GM18867 (cell line): ENCODE measurements around the gene PSMD7.

ENCODE experiments used
- ATAC-seq: cut with Tn5 transposase; IDR thresholded peaks from one replicate; pipeline ENCODE4 v1.9.1; 2021; ENCODE audit warnings: mild to moderate bottlenecking, moderate library complexity; ENCODE audit not compliant: unreplicated experiment

Gene PSMD7

DNA sequence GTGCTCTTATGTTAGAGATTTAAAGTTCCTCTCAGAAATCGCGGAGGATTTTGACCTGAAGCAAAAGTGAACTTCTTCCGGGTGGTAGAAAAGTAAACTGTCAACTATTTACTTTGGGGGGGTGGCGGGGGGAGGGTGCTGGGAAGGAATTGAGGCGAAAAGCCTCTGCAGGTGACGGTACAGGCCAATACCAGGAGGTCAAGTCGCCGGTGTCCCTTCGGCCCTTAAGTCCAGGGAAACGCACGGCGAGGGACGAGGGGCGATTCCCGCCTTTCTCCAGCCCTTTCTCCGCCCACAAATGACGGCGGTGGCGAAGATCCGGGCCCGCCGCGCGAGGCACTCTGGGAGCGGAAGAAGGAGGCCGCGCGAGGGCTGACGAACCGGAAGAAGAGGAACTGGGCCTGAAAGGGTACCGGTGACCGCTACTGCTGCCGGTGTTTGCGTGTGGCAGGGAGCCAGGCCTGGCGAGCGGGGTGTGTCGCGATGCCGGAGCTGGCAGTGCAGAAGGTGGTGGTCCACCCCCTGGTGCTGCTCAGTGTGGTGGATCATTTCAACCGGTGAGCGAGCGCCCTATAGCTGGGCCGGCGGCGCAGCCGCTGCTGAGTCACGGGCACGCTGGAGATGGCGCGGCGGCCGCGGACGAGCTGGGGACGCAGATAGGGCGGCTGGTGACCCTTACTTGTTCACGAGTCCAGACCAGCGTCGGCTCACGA, at the start of gene PSMD7:
Gene PSMD7 (plus strand): TSS at position 383 of the 713 bp plus-strand sequence. CDS start 101 bp downstream, at position 484.
- ATAC-seq, result peak; percentile 93

DNA sequence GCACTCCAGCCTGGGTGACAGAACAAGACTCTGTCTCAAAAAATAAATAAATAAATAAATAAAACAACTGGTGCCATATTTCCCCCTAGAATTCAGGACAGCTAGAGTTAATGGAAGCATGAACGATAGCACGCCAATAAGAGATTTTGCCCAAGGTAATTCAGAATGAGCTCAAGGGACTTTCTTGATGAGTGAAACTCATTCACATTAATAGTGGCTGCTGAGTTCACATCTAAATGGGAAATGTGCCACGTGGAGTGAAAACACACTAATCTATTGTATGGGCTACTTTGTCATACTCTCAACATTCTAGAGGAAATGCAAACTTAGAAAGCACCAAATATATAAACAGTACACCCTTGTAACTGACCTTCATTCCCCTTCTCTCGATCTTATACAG, 47.4 kb upstream of the PSMD7 start:
- no peak for ATAC-seq

DNA sequence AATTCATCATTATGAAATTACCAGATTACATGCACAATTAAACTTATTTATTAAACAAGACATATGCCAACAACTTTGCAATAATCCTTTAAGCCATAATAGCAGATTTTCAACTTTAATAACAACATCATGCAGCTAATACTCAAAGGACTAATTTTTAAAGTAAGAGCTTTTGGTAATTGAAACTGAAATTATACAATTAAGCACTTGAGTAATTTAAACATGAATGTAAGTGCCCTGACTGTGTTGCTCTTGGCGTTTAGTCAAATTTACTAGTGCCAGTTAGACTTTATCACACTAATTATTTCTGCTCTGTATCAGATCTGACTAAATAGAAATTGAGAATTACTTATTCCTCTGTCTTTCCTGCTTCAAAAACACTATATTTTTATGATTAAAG, 46.8 kb upstream of the PSMD7 start:
- no peak for ATAC-seq

DNA sequence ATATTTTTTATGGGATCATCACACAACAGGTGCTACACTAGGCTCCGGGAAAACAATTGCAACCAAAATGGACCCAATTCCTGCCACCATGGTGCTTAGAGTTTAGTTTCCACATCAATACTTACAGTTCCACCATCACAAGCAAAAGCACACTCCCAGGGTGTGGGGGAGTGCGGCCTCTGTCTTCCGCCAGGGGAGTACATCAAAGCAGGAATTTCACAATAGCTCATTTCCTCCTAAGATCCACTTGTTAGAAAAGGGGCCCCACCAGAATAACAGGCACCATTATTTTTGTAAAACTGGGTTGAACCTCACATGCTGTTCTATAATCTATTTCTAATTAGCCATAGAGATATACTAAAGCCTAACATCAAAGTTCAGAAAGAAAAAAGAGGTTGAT, 44.3 kb upstream of the PSMD7 start:
- no peak for ATAC-seq

DNA sequence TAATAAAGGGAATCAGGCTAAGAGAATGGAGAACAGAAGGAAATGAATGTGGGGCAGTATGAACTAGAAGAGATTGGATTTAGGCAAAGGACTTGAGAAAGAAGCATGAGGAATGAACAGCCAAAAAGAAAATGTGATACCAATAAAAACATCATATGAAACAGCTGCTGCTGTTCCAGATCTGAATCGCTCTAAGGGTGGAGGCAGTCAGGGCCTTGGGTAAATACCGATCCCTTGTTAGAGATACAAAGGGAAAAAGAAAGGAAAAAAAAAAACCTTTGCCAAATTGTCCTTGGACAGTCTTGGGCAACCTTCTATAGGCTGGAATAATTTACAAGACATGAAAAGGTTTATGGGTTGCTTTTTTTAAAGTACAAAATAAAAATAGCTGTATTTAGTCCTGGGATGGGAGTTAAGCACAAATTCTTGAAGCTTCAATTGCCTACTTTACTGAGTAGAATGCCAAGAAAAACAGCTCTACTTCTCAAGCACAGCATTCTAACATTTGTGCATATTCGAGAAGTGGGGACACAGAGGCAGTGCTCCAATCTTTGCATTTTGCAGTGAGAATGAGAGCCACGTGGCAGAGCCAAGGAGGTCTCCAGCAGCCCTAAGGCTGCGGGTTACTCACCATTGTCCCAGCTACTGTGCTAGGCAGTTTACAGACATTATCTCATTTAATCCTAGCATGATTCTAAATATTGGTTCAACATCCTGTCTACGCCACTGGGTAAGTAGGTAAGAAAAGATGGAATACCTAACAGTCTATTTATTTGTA, 43.3 kb upstream of the PSMD7 start:
- ATAC-seq, result no peak

DNA sequence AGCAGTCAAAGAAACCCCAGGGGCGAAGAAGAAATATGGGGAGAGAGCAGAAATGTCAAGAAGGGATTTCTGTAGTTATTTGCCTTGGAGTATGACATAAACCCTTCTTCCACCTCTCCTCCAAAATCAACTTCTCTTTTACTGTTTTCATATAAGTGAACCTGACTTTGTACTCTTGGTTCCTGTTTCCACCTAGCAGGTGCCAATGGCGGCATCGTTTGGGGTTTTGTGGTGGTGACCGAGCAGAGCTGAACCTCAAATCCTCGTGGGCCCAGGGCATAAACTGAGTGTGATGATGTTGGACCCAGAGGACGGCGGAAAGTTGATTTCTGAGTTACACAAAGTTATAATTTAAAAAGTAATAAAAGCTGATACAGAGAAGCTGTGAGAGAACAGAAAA, 39.6 kb upstream of the PSMD7 start:
- peak; percentile 86 for ATAC-seq

DNA sequence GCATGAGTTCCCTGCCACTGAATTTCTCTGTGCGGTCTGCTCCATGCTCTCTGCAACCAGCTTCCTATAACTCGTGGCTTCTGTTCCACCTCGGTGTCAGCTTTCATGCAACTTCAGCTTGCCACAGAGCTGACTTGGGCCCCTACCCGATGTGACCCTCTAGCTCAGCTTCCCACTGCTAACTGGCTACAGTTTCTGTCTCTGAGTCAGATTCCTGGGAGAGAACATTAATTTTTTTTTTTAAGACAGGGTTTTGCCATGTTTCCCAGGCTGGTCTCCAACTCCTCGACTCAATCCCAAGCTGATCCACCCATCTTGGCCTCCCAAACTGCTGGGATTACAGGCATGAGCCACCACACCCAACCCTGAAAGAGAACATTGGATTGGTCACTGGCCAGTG, 35.5 kb upstream of the PSMD7 start:
- ATAC-seq, result no peak

DNA sequence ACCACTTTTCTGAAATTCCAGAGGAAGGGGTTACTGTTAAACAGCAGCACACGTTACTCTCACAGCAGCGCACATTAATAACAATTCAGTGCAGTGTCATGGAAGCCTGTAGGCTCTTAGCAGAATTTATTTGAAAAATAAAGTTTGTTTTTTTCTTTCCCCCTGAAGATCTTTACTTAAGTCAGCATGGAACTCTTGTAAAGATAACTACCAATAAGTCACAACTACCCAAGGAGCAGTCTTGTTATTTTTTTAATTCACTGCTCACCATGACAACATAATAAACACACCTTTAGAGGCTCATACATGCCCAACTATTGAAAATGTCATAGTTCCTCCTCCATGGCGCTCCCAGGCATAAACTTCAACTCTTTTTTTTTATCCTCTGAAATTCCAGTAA, 31.8 kb upstream of the PSMD7 start:
- ATAC-seq, result no peak

DNA sequence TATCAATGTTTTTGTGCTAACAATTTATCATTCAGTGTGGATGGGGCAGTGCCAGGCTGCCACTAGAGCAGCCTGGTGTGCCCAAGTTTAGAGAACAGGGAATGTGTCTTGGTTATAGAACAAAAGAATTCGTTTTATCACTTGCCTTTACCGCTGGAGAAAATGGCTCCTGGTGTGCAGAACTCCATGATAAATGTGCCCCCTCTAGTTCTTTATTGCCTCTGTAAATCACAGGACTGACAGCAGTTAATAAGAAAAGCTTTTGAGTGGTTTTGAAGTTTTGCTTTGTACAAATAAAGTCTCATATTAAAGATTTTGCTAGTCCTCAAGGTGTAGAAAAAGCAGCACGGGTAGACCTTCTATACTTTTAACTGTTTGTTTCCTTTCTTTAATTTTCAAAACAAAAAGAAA, 28.2 kb upstream of the PSMD7 start:
- ATAC-seq, result no peak

DNA sequence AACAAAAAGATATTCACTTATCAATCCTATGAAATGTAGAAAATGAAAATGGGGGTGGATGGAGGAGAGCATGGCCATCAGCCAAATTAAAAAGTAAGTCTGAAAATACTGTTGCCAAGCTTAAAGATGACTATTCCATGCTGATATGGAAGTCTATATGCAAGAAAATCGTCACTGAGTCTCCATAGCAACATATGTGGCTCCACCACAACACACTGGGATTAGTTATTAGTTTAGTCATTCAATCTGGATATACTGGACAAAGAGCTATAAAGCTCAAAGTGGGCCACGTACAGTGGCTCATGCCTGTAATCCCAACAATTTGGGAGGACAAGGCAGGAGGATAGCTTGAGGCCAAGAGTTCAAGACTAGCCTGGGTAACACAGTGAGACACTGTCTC, 24.7 kb upstream of the PSMD7 start:
- ATAC-seq, result no peak

DNA sequence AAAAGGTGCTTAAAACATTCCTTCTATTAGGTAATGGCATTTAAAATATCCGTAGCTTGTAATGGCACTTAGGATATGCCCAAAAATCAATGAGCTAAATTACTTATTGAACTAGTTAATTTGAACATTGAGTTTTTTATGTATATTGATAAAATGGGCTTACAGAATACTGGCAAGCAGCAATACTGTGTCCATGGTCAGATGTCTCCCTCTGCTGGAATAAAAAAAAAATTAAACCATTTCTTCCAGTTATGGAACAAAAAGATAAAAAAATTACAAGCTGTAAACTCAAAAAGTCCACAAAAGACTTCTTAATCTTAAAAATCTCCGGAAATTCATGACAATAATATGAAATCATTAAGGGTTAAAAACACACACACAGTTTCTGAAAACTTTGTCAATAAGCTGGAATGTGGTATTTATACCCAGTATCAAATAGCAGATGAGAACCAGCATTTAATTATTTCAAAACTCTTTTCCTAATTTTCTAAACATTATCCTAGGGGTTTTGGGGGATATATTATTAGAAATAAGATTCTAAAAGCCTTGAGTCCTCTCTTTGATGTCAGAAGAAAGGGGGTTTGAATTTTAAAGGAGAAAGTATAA, 21.5 kb upstream of the PSMD7 start:
- no peak for ATAC-seq

DNA sequence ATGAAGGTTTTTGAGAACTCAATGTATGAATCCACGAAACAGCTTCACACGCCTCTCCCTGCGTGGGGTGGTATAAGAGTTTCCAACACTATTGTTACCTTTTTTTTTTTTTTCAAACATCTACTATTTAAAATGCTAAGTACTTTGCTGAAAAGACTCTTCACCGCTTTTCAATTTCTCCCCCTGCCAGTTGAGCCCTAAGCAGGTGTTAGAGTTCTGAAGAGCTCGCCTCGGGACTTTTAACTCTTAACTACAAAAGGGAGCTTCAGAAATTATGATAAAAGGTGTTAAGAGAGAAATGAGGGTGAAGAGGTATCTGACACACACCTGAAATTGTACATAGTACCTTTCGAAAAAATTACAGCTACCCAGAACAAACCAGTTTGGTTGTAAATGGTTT, 20.9 kb upstream of the PSMD7 start:
- ATAC-seq, result no peak

DNA sequence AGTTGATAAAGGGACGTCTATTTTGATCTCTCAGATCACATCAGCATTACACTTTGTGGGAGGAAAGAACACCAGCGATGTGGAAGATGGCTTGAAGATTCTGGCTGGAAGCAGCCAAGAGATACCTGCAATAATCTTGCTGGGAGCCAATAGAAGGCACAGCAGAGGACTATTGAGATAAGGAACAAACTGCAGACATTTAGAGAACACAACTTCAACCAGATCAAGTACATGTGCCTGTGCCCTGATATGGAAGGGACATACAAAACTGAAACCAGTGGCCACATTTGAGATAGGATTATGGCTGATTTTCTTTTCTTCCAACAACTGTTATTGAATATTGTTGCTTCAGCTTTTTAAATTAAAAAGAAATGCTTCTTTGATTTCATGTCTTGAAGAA, 18.6 kb upstream of the PSMD7 start:
- ATAC-seq, result no peak

DNA sequence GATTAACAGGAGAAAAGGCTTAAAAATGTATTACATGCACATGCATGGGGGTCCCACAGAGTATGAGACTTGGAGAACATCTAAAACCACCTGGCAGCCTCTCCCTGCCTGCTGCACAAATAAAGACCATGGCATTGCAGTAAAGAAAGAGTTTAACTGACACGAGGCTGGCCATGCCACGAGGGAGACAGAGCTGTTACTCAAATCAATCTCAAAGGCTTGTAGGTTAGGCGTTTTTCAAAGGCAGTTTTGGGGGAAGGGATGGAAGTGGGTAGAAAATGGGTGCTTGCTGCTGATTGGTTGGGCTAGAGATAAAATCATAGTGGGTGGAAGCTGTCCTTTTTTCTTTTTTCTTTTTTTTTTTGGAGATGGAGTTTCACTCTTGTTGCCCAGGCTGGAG, 17.3 kb upstream of the PSMD7 start:
- no peak for ATAC-seq

DNA sequence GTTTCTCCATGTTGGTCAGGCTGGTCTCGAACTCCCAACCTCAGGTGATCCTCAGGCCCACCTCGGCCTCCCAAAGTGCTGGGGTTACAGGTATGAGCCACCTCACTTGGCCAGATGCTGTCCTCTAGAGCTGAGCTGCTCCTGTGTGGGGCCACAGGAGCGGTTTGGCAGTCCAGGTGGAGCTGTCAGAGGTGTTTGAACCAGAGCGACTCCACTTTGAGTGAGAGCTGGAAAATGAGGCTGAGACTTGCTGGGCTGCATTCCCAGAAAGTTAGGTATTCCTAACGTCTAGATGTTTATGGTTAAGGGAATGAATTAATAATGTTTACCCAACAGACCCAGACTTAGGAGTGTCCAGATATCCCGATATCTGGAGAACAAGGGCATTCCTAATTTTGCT, 16.8 kb upstream of the PSMD7 start:
- ATAC-seq, result no peak

DNA sequence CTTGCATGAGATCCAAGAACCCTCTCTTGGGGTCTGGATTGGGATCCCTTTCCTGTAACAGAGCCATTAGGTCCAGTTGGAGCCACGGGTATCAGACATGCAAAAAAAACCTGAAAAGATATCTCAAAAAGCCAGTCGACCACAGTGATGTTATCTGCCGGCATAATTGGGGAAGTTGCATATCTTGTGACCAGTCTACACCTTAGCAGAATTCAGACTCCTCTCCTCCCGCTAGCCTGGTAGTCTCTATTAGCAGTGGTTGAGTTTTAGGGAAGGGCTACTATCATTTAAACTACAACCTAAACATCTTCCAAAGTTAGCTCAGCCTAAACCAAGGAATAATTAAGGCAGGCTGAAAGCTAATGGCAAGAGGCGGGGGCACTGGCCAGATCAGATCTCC, 16.2 kb upstream of the PSMD7 start:
- ATAC-seq, result no peak

DNA sequence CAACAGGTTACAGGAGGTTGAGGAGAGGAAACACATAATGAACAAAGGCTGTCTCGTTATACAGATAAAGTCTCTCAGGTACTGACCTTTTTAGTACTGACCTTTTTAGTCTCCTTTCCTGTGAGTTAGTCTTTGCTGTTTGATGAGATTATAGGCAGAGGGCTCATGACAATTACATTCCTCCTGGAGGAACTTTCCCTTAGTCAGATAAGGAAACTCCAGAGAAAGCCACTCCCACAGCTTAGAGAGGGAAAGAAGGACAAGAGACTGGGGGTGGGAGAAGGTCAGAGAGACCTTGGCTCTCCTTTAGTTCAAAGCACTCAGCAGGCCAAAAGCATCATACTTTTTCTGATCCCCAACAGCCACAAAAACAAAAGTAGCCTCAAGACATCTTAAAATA, 15.3 kb upstream of the PSMD7 start:
- ATAC-seq, result no peak

DNA sequence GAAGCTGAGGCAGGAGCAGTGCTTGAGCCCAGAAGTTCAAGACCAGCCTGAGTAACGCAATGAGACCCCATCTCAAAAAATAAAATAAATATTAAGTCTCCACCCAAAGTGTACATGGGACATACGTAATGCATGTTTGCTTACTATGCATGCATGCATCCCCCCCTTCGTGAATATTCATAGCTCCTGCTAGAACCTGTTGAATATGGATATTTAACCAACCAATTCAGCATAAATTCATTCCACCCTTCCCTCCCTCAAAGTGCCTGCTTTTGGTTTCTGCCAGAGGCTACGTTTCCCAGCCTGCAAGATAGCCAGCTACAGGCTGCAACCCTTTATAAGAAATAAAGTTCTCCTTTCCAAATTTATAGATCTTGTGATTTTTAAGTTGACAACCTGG, 12.9 kb upstream of the PSMD7 start:
- ATAC-seq, result no peak

DNA sequence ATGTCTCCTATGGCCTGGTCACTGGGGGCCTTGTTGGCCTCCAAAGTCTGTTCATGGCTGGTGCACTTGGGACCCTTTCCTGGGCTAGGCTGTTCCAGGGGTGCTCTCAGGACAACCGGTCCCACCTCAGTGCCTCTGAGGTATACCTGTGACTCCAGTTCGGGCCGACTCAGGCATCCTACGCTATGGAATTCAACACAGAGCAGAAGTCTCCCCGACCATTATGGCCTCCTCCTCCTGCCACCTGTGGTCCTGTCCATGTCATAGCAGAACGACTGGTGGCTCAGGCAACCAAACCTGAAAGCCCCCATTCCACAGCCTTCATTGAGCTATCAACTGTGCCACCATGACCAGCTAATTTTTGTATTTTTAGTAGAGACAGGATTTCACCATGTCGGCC, 8.5 kb upstream of the PSMD7 start:
- no peak for ATAC-seq

DNA sequence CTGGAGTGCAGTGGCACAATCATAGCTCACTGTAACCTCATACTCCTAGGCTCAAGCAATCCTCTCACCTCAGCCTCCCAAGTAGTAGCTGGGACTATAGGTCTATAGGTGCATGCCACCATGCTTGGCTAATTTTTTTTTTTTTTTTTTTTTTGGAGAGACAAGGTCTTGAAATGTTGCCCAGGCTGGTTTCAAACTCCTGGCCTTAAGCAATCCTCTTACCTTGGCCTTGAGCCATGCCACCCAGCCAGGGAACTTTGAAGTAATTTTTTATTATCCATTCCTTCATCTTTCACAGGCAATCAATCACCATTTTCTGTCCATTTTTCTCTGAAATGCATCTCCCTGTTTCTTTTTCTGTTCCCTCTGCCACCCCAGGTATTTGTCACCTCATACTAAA, 6.3 kb upstream of the PSMD7 start:
- ATAC-seq, result no peak

DNA sequence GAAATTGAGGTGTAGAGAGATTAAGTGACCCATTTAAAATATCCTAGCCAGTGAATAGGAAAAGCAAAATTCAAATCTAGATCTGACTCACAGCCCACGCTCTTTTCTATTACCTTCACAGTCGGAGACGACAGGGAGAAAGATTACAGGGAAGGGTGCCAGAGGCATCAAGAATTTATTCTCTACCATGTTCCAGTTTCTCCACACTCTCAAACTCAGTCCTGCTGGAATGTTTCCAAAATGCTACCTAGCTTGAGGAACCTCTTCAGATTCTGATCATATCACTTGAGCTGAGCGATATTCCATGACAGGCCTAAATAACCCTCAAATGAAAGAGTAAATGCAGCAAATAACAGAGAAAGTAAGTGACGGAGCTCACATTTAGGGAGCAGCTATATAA, 5.4 kb upstream of the PSMD7 start:
- ATAC-seq, result no peak

DNA sequence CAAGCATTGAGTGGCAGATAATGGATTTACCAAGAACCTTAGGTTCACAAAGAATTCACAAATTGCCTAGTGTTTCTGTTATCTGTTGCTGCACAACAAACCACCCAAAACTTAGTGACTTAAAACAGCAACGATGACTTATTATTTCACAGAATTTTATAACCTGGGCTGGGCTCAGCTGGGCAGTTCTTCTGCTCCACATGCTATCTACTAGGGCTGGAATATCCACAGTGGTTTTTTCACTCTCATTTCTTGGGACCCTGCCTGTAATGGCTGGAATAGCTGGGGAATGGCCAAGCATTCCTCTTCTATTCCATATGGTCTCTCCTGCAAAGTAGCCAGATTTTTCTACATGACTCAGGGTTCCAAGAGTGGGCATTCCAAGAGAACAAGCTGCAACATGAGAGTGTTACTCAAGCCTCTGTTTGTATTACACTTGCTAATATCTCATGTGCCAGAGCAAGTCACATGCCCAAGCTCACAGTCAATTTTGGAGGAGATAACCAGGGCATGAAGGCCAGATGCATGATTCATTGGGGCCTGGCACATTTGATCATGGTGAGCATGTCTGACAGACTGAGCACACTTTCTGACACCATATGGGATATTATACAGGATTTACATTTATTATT, 4.9 kb upstream of the PSMD7 start:
- ATAC-seq, result no peak
